Measurements from ENCODE around the gene ZSCAN5B. TPM values are rescaled to one million over a fixed set of nuclear protein-coding genes. Genes with fewer than 3 reads are reported as not detected.

ZSCAN5B gene
- total RNA-seq, 1 experiment from 2014 or later = not detected

DNA sequence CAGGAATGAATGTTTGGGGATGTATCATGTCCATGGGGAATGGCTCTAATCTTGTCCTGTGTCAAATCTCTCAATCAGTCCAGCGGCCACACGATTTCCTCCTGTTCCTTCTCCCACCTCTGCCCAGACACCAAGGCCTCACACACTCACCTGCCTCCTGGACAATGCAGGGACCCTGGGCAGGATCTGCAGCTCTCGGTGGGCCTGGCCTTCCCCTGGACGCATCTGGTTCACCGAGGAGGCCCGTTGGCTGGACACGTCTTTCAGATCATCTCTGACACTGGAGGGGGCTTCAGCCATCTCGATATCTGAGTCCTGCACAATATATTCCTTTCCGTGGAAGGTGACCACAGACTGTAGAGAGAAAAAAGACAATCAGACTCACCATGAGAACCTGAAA is 25.9 kb upstream of the ZSCAN5B start:
- no peak overlapping the region for H3K27ac ChIP-seq (ENCODE audit: low read length)
- in situ Hi-C loops (cut with HindIII; ENCODE audit: low pct_unique_long_range_greater_than_20kb, low sequenced_read_pairs) (no loop called here), intact Hi-C loops (cut with micrococcal nuclease; ENCODE audit: unreplicated experiment) (no loop called here)
- BruUV-seq (replicated peaks) = no TSS peak
- H3K4me1 ChIP-seq (ENCODE audit: control insufficient read depth, insufficient read depth, low read length) = no peaks in the 10 kb centered on the region
- no peak for ATAC-seq
- no peaks in the 10 kb centered on the region for H3K27me3 ChIP-seq (ENCODE audit: control insufficient read depth, insufficient read depth, low read length)
- no peaks in the 10 kb centered on the region for H3K9me3 ChIP-seq (ENCODE audit: control insufficient read depth, insufficient read depth, low read depth, low read length)
- ChIA-PET POLR2A (no interaction called here), CTCF (no interaction called here)
- TF ChIP-seq TCF7L2 (IDR thresholded peaks at IDR 0.05; ENCODE audit: low read depth, low read length) (no peak), SIN3A (IDR thresholded peaks at IDR 0.05; ENCODE audit: borderline replicate concordance, insufficient read depth, low read depth, low read length) (no peak), POLR2AphosphoS5 (IDR thresholded peaks at IDR 0.05; ENCODE audit: low read depth, low read length) (no peak), CTCF (IDR thresholded peaks at IDR 0.05) (no peak)
- TF ChIP-seq, protein P1, sequence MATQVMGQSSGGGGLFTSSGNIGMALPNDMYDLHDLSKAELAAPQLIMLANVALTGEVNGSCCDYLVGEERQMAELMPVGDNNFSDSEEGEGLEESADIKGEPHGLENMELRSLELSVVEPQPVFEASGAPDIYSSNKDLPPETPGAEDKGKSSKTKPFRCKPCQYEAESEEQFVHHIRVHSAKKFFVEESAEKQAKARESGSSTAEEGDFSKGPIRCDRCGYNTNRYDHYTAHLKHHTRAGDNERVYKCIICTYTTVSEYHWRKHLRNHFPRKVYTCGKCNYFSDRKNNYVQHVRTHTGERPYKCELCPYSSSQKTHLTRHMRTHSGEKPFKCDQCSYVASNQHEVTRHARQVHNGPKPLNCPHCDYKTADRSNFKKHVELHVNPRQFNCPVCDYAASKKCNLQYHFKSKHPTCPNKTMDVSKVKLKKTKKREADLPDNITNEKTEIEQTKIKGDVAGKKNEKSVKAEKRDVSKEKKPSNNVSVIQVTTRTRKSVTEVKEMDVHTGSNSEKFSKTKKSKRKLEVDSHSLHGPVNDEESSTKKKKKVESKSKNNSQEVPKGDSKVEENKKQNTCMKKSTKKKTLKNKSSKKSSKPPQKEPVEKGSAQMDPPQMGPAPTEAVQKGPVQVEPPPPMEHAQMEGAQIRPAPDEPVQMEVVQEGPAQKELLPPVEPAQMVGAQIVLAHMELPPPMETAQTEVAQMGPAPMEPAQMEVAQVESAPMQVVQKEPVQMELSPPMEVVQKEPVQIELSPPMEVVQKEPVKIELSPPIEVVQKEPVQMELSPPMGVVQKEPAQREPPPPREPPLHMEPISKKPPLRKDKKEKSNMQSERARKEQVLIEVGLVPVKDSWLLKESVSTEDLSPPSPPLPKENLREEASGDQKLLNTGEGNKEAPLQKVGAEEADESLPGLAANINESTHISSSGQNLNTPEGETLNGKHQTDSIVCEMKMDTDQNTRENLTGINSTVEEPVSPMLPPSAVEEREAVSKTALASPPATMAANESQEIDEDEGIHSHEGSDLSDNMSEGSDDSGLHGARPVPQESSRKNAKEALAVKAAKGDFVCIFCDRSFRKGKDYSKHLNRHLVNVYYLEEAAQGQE (IDR thresholded peaks at IDR 0.05; ENCODE audit: insufficient read depth in 1 of 2, low read depth in 2 of 2, low read length in 1 of 2) = no peak
- no peaks in the 10 kb centered on the region for H3K36me3 ChIP-seq (ENCODE audit: control insufficient read depth, insufficient read depth, low read length)
- H3K4me3 ChIP-seq (ENCODE audit: low read depth in 2 of 2, low read length in 2 of 2) = no peak overlapping the region
- DNase-seq (ENCODE audit: low read depth, low spot score) = no peak

- Histone ChIP-seq H3K4me1 (ENCODE audit: control insufficient read depth, insufficient read depth, low read length) (no peaks in the 10 kb centered on the region), H3K4me3 (ENCODE audit: low read depth in 2 of 2, low read length in 2 of 2) (no peak overlapping the region), H3K27ac (ENCODE audit: low read length) (no peak overlapping the region), H3K27me3 (ENCODE audit: control insufficient read depth, insufficient read depth, low read length) (no peaks in the 10 kb centered on the region), H3K9me3 (ENCODE audit: control insufficient read depth, insufficient read depth, low read depth, low read length) (no peaks in the 10 kb centered on the region), H3K36me3 (ENCODE audit: control insufficient read depth, insufficient read depth, low read length) (no peaks in the 10 kb centered on the region)
- intact Hi-C loops (cut with micrococcal nuclease; ENCODE audit: unreplicated experiment) = no loop called here
- ATAC-seq = no peak
- in situ Hi-C loops (cut with HindIII; ENCODE audit: low pct_unique_long_range_greater_than_20kb, low sequenced_read_pairs) = no loop called here
- no TSS peak for BruUV-seq (replicated peaks)
- peak; percentile 10; the same call in 1 of the 2 replicates for TF ChIP-seq CTCF (IDR thresholded peaks at IDR 0.05)
- no peak for TF ChIP-seq SIN3A (IDR thresholded peaks at IDR 0.05; ENCODE audit: borderline replicate concordance, insufficient read depth, low read depth, low read length)
- ChIA-PET CTCF (no interaction called here), POLR2A (no interaction called here)
- no peak for DNase-seq (ENCODE audit: low read depth, low spot score)
Observed at GRCh38 chr19:56222901-56223300, 25.3 kb upstream of the ZSCAN5B start.

DNA sequence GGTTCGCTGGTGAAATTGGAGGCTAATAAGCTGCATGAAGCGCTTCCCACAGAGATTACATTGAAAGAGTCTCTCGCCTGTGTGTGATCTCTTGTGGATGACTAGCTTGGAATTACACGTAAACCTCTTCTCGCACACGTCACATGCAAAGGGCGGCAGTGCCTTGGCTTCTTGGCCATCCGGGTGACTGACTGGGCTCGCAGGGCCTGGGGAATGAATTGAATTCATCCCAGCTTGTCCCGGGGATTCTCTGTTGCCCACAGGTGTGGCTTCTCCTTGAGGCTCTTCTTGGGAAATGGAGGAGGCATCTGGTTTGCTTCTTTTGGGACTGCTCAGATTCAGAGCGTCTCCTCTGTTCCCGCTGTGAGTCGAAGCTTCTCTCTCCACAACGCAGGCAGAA is 24.3 kb upstream of the ZSCAN5B start:
- Histone ChIP-seq H3K4me3 (ENCODE audit: low read depth in 2 of 2, low read length in 2 of 2) (no peak overlapping the region), H3K27ac (ENCODE audit: low read length) (no peak overlapping the region), H3K4me1 (ENCODE audit: control insufficient read depth, insufficient read depth, low read length) (no peaks in the 10 kb centered on the region), H3K9me3 (ENCODE audit: control insufficient read depth, insufficient read depth, low read depth, low read length) (no peaks in the 10 kb centered on the region), H3K27me3 (ENCODE audit: control insufficient read depth, insufficient read depth, low read length) (no peaks in the 10 kb centered on the region), H3K36me3 (ENCODE audit: control insufficient read depth, insufficient read depth, low read length) (no peaks in the 10 kb centered on the region)
- BruUV-seq (replicated peaks) = no TSS peak
- intact Hi-C loops (cut with micrococcal nuclease; ENCODE audit: unreplicated experiment) = no loop called here
- ChIA-PET CTCF (no interaction called here), POLR2A (no interaction called here)
- TF ChIP-seq CTCF (IDR thresholded peaks at IDR 0.05) (peak; percentile 59), SIN3A (IDR thresholded peaks at IDR 0.05; ENCODE audit: borderline replicate concordance, insufficient read depth, low read depth, low read length) (no peak)
- in situ Hi-C loops (cut with HindIII; ENCODE audit: low pct_unique_long_range_greater_than_20kb, low sequenced_read_pairs) = no loop called here
- ATAC-seq = no peak
- DNase-seq (ENCODE audit: low read depth, low spot score) = no peak
